Astrocyte (in vitro differentiated cells and primary cell): ENCODE results near the gene PLD2. TPM values are rescaled to one million over a fixed set of nuclear protein-coding genes. Genes with fewer than 3 reads are reported as not detected.

Source experiments
- DNase-seq: peaks from one replicate; pipeline ENCODE4 v3.0.0-alpha.2; 2010; ENCODE audit warnings: low read depth
- FAIRE-seq: peaks from 2 replicates; lab custom pipeline; 2011; peaks lifted over from hg19 to GRCh38; lab: Jason Lieb, UNC
- H2AFZ ChIP-seq: 2 replicates; pipeline ENCODE4 v1.6.0; 2012; ENCODE audit warnings: low read depth, low read length, inconsistent platforms
- H3K27ac ChIP-seq: 2 replicates; pipeline ENCODE4 v1.5.1; 2011; ENCODE audit warnings: low read depth, low read length, inconsistent platforms
- H3K27me3 ChIP-seq: 2 replicates; pipeline ENCODE4 v1.6.0; 2011; ENCODE audit warnings: low read length, inconsistent platforms; ENCODE audit not compliant: insufficient read depth
- H3K36me3 ChIP-seq: 2 replicates; pipeline ENCODE4 v1.5.1; 2011; ENCODE audit warnings: low read length, inconsistent platforms; ENCODE audit not compliant: insufficient read depth
- H3K4me1 ChIP-seq: 2 replicates; pipeline ENCODE4 v1.5.1; 2011; ENCODE audit warnings: low read length, inconsistent platforms; ENCODE audit not compliant: insufficient read depth
- H3K4me2 ChIP-seq: 2 replicates; pipeline ENCODE4 v1.6.0; 2012; ENCODE audit warnings: low read length, inconsistent platforms
- H3K4me3 ChIP-seq: 2 replicates; pipeline ENCODE4 v1.5.1; 2011; ENCODE audit warnings: low read depth, mild to moderate bottlenecking, low read length, inconsistent platforms; ENCODE audit not compliant: insufficient read depth
- H3K79me2 ChIP-seq: 2 replicates; pipeline ENCODE4 v1.6.0; 2012; ENCODE audit warnings: mild to moderate bottlenecking, low read length, inconsistent platforms; ENCODE audit not compliant: insufficient read depth
- H3K9ac ChIP-seq: 2 replicates; pipeline ENCODE4 v1.6.0; 2012; ENCODE audit warnings: mild to moderate bottlenecking, low read length, inconsistent platforms
- H3K9me3 ChIP-seq: 2 replicates; pipeline ENCODE4 v1.5.1; 2012; ENCODE audit warnings: low read depth, mild to moderate bottlenecking, low read length, inconsistent platforms; ENCODE audit not compliant: insufficient read depth
- H4K20me1 ChIP-seq: 2 replicates; pipeline ENCODE4 v1.6.0; 2012; ENCODE audit warnings: low read length, inconsistent platforms; ENCODE audit not compliant: insufficient read depth
- H3K27ac Mint-ChIP-seq: one replicate; pipeline ENCODE4 v1.8.0; 2021; ENCODE audit warnings: mild to moderate bottlenecking, mixed read lengths; ENCODE audit not compliant: unreplicated experiment
- H3K27me3 Mint-ChIP-seq: one replicate; pipeline ENCODE4 v1.8.0; 2021; ENCODE audit warnings: low read depth, mixed read lengths; ENCODE audit not compliant: unreplicated experiment
- H3K36me3 Mint-ChIP-seq: one replicate; pipeline ENCODE4 v1.8.0; 2021; ENCODE audit warnings: low read depth, mixed read lengths; ENCODE audit not compliant: unreplicated experiment
- H3K4me1 Mint-ChIP-seq: one replicate; pipeline ENCODE4 v1.8.0; 2021; ENCODE audit warnings: low read depth, mixed read lengths; ENCODE audit not compliant: unreplicated experiment
- H3K4me3 Mint-ChIP-seq: one replicate; pipeline ENCODE4 v1.8.0; 2021; ENCODE audit warnings: mild to moderate bottlenecking, moderate library complexity, mixed read lengths; ENCODE audit not compliant: unreplicated experiment
- H3K9me3 Mint-ChIP-seq: one replicate; pipeline ENCODE4 v1.8.0; 2021; ENCODE audit warnings: mild to moderate bottlenecking, mixed read lengths; ENCODE audit not compliant: unreplicated experiment
- CTCF ChIP-seq: IDR thresholded peaks from 2 replicates; pipeline ENCODE4 v1.5.1; 2011; ENCODE audit warnings: low read depth, mild to moderate bottlenecking, inconsistent platforms, low read length, moderate library complexity; ENCODE audit not compliant: insufficient read depth
- EZH2 ChIP-seq: IDR thresholded peaks from 2 replicates; pipeline ENCODE4 v1.6.1; 2012; ENCODE audit warnings: mild to moderate bottlenecking, low read length, inconsistent platforms; ENCODE audit not compliant: insufficient read depth
- total RNA-seq: library from RNA; stranded (reverse); gene quantifications from 2 replicates; pipeline ENCODE4 v1.2.1, GENCODE V29; 2021

The PLD2 gene
- total RNA-seq, 1 donor from 2014 or later, result 29.3 TPM

- Mint-ChIP-seq H3K27ac (no peak overlapping the region), H3K9me3 (no peaks in the 10 kb centered on the region), H3K4me3 (no peak overlapping the region), H3K27me3 (no peaks in the 10 kb centered on the region), H3K4me1 (peaks cover 22% of the 10 kb centered on the region), H3K36me3 (peaks cover 20% of the 10 kb centered on the region)
- Histone ChIP-seq H3K36me3 (no peaks in the 10 kb centered on the region), H4K20me1 (peaks cover 59% of the 10 kb centered on the region), H3K9ac (no peak overlapping the region), H3K4me1 (peaks cover 15% of the 10 kb centered on the region), H2AFZ (no peak overlapping the region), H3K4me3 (no peak overlapping the region), H3K9me3 (no peaks in the 10 kb centered on the region), H3K79me2 (peaks cover 21% of the 10 kb centered on the region), H3K27me3 (no peaks in the 10 kb centered on the region), H3K27ac (no peak overlapping the region), H3K4me2 (no peak overlapping the region)
- TF ChIP-seq CTCF (no peak), EZH2 (no peak)
- FAIRE-seq, result no peak
- DNase-seq, result no peak
Observed at GRCh38 chr17:4859816-4860625, 53.1 kb downstream of the PLD2 start.

- no peak overlapping the region for H2AFZ ChIP-seq
- H3K36me3 ChIP-seq, result no peaks in the 10 kb centered on the region
- TF ChIP-seq EZH2, result no peak
- no peak for TF ChIP-seq CTCF
- H3K4me2 ChIP-seq, result no peak overlapping the region
- H3K9me3 ChIP-seq, result no peaks in the 10 kb centered on the region
- Mint-ChIP-seq H3K27ac (no peak overlapping the region), H3K36me3 (peaks cover 20% of the 10 kb centered on the region), H3K4me3 (no peak overlapping the region), H3K27me3 (no peaks in the 10 kb centered on the region), H3K9me3 (no peaks in the 10 kb centered on the region), H3K4me1 (peaks cover 22% of the 10 kb centered on the region)
- FAIRE-seq, result no peak
- no peak overlapping the region for H3K9ac ChIP-seq
- DNase-seq, result no peak
- no peak overlapping the region for H3K27ac ChIP-seq
- peaks cover 62% of the 10 kb centered on the region for H4K20me1 ChIP-seq
- no peak overlapping the region for H3K4me3 ChIP-seq
- no peaks in the 10 kb centered on the region for H3K27me3 ChIP-seq
- peaks cover 21% of the 10 kb centered on the region for H3K79me2 ChIP-seq
- peaks cover 15% of the 10 kb centered on the region for H3K4me1 ChIP-seq
Observed at GRCh38 chr17:4860651-4861050, 53.7 kb downstream of the PLD2 start.

GRCh38 chr17:4861052-4861451 lies 54.1 kb downstream of the PLD2 start:
- H3K4me2 ChIP-seq, result no peak overlapping the region
- no peaks in the 10 kb centered on the region for H3K9me3 Mint-ChIP-seq
- H3K27ac Mint-ChIP-seq, result no peak overlapping the region
- peaks cover 22% of the 10 kb centered on the region for H3K4me1 Mint-ChIP-seq
- no peak overlapping the region for H3K4me3 Mint-ChIP-seq
- H3K9ac ChIP-seq, result no peak overlapping the region
- no peak for DNase-seq
- H3K79me2 ChIP-seq, result peaks cover 22% of the 10 kb centered on the region
- no peaks in the 10 kb centered on the region for H3K27me3 Mint-ChIP-seq
- H3K27ac ChIP-seq, result no peak overlapping the region
- H3K4me1 ChIP-seq, result peaks cover 15% of the 10 kb centered on the region
- no peaks in the 10 kb centered on the region for H3K9me3 ChIP-seq
- H3K4me3 ChIP-seq, result no peak overlapping the region
- H2AFZ ChIP-seq, result no peak overlapping the region
- no peak for FAIRE-seq
- no peaks in the 10 kb centered on the region for H3K27me3 ChIP-seq
- H3K36me3 Mint-ChIP-seq, result peaks cover 20% of the 10 kb centered on the region
- TF ChIP-seq EZH2 (no peak), CTCF (no peak)
- no peaks in the 10 kb centered on the region for H3K36me3 ChIP-seq
- peaks cover 62% of the 10 kb centered on the region for H4K20me1 ChIP-seq
